Measurements from ENCODE around the gene VTI1B. TPM values are rescaled to one million over a fixed set of nuclear protein-coding genes. Genes with fewer than 3 reads are reported as not detected.

VTI1B gene
- total RNA-seq, 6 experiments from 2014 or later = 44.2 to 70.1 (median 54.6) TPM

DNA sequence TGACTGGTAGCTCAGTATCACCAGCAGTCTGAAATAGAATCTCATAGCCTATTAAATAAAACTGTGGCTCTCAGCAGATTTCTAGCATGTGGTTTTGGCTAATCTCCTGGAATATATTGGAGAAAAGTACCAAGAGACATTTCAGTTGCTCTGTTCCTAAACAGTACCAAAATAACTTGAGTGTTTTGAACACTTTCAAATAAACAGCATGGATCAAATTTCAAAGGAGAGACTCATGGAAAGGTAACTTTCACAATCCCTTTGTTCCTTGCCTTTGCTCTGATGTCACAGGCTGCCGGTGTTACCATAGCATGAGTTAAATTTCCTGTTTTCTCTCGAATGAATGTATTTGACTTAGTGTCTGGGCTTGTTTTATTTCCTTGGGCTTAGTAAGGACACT lies 51.3 kb downstream of the VTI1B start:
- DNase-seq (no peak), ATAC-seq (no peak)
- Histone ChIP-seq H3K9me3 (no peaks in the 10 kb centered on the region), H3K27me3 (no peaks in the 10 kb centered on the region), H3K27ac (no peak overlapping the region), H3K36me3 (no peaks in the 10 kb centered on the region), H3K4me3 (no peak overlapping the region), H3K4me1 (peaks cover 0 to 11% (median 3%) of the 10 kb centered on the region in 4 donors)
- 34% methylated on average over 2 of the region's 2 CpGs for WGBS (ENCODE audit: insufficient coverage, low coverage, low lambda C conversion rate, missing lambda C conversion rate)
- TF ChIP-seq, protein P1, sequence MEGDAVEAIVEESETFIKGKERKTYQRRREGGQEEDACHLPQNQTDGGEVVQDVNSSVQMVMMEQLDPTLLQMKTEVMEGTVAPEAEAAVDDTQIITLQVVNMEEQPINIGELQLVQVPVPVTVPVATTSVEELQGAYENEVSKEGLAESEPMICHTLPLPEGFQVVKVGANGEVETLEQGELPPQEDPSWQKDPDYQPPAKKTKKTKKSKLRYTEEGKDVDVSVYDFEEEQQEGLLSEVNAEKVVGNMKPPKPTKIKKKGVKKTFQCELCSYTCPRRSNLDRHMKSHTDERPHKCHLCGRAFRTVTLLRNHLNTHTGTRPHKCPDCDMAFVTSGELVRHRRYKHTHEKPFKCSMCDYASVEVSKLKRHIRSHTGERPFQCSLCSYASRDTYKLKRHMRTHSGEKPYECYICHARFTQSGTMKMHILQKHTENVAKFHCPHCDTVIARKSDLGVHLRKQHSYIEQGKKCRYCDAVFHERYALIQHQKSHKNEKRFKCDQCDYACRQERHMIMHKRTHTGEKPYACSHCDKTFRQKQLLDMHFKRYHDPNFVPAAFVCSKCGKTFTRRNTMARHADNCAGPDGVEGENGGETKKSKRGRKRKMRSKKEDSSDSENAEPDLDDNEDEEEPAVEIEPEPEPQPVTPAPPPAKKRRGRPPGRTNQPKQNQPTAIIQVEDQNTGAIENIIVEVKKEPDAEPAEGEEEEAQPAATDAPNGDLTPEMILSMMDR (IDR thresholded peaks at IDR 0.05) = no peak
- no peak for TF ChIP-seq POLR2A (IDR thresholded peaks at IDR 0.05)
- intact Hi-C loops (cut with DNase I) = no loop called here

DNA sequence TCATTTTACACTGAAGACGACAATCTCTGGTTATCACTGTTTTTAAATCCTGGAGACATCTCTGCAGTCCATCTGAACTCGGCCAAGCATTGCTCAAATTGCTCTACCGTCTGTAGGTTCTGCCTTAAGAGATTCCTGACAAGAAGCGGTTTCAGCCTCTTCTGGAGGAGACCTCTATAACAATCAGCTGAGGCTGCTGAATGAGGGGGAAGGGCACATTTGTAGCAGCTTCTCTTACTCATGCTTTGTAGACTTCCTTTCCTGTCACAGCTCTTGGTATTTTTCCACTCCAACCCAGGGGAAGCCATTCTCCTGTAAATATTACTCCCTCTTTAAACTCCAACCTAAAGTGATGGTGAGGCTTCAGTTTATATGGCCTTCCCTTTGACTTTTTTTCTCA lies 51.8 kb downstream of the VTI1B start:
- H3K36me3 ChIP-seq = no peaks in the 10 kb centered on the region
- TF ChIP-seq, protein P1 (IDR thresholded peaks at IDR 0.05) = no peak
- no peak for TF ChIP-seq POLR2A (IDR thresholded peaks at IDR 0.05)
- peaks cover 0 to 11% (median 3%) of the 10 kb centered on the region in 4 donors for H3K4me1 ChIP-seq
- H3K27ac ChIP-seq = no peak overlapping the region
- no peak overlapping the region for H3K4me3 ChIP-seq
- H3K27me3 ChIP-seq = no peaks in the 10 kb centered on the region
- no peak for DNase-seq
- H3K9me3 ChIP-seq = no peaks in the 10 kb centered on the region
- intact Hi-C loops (cut with DNase I) = no loop called here
- WGBS (ENCODE audit: insufficient coverage, low coverage, low lambda C conversion rate, missing lambda C conversion rate) = 56% methylated on average over 4 of the region's 4 CpGs
- peak in 1 of 4 donors; percentile 7 for ATAC-seq

DNA sequence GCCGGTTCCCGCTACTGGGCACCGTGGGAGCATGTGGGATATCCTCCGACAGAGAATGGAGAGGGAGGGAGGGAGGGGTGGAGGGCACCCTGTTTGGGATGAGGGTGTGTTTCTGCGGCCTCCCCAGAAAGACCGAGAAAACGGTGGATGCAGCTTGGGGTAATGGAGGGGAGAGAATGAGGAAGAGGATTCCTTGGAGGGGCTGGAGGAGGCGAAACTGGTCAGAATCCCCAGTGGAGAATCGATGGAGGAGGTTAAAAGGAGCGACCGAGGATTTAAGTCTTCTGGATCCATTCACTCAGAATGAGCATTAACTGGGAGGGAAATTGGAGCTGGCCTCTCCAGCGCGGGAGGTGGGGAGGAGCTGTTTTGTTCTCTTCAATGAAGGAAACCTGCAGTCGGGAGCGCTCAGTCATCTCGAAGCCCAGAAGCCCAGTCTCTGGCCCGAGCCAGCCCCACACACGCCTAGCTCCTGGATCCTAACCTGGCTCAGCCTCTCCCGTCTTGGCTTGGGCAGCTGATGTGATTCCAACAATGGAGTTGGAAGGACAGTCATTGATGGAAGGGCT lies 54.1 kb downstream of the VTI1B start:
- H3K27me3 ChIP-seq = no peaks in the 10 kb centered on the region
- TF ChIP-seq, protein P1 (IDR thresholded peaks at IDR 0.05) = no peak
- no peak for TF ChIP-seq POLR2A (IDR thresholded peaks at IDR 0.05)
- H3K9me3 ChIP-seq = no peaks in the 10 kb centered on the region
- intact Hi-C loops (cut with DNase I) = no loop called here
- 4% methylated on average over 16 of the region's 19 CpGs for WGBS (ENCODE audit: insufficient coverage, low coverage, low lambda C conversion rate, missing lambda C conversion rate)
- peak in 2 of 3 donors; percentile 34 to 53 for DNase-seq
- H3K36me3 ChIP-seq = no peaks in the 10 kb centered on the region
- H3K4me3 ChIP-seq = peak overlapping the region; percentile 56 to 62 (median 60)
- peak overlapping the region in 2 of 3 donors; percentile 59 to 66 for H3K27ac ChIP-seq
- ATAC-seq = peak in 2 of 4 donors; percentile 3
- peaks cover 0 to 11% (median 3%) of the 10 kb centered on the region in 4 donors for H3K4me1 ChIP-seq

DNA sequence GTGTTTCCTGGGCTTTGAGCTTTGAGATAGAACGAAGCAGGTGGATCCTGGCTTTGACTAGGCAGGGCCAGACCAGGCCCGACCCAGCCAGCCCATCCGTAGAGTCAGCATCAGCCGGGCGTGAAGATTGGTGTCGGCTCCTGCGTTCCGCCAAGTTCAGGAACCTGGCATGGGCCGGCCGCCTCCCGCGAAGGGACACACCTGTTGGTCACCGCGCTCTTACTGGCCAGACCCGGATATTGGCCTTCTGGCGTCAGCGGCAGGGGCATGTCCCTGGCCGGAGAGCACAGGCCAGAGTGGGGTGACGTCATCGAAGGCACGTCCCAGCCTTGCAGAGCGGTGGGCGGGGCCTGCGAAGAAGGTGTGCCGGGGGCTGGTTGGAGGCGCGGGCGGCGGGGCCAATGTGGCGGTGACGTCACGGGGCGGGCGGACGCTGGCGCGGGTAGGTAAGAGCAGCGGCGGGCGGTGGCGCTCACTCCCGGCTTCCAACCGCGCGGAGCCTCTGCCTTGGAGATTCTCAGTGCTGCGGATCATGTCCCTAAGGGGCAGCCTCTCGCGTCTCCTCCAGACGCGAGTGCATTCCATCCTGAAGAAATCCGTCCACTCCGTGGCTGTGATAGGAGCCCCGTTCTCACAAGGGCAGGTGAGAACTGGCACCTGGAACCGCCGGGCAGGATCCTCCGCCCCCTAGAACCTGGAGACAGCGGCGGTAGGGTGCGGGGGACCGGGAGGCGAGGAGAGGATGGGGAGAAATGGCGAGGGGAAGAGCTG lies 54.8 kb downstream of the VTI1B start, which contains the start of gene ARG2:
ARG2 (plus strand) TSS at position 475 of the 771 bp plus-strand sequence; CDS start at position 533, 58 bp downstream.
- Histone ChIP-seq H3K36me3 (no peaks in the 10 kb centered on the region), H3K27me3 (no peaks in the 10 kb centered on the region), H3K27ac (peak within 1 kb of the TSS; percentile 7 to 79 (median 59)), H3K4me3 (peak within 1 kb of the TSS; percentile 56 to 62 (median 60)), H3K9me3 (no peaks in the 10 kb centered on the region), H3K4me1 (peaks cover 0 to 11% (median 3%) of the 10 kb centered on the region in 4 donors)
- peak; percentile 100 for DNase-seq
- intact Hi-C loops (cut with DNase I) = no loop called here
- peak; percentile 74 for TF ChIP-seq POLR2A (IDR thresholded peaks at IDR 0.05)
- TF ChIP-seq, protein P1 (IDR thresholded peaks at IDR 0.05) = peak in 3 of 4 donors; percentile 15 to 24 (median 15)
- WGBS (ENCODE audit: insufficient coverage, low coverage, low lambda C conversion rate, missing lambda C conversion rate) = 0% methylated on average over 13 of the region's 62 CpGs
- ATAC-seq = peak; percentile 97 to 99 (median 98)
